GM19328 (cell line): ENCODE results near the gene OVCA2.

Experiments used
- ATAC-seq: cut with Tn5 transposase; IDR thresholded peaks from one replicate; pipeline ENCODE4 v1.9.1; 2021; ENCODE audit warnings: mild to moderate bottlenecking, moderate library complexity; ENCODE audit not compliant: unreplicated experiment

The OVCA2 gene

DNA sequence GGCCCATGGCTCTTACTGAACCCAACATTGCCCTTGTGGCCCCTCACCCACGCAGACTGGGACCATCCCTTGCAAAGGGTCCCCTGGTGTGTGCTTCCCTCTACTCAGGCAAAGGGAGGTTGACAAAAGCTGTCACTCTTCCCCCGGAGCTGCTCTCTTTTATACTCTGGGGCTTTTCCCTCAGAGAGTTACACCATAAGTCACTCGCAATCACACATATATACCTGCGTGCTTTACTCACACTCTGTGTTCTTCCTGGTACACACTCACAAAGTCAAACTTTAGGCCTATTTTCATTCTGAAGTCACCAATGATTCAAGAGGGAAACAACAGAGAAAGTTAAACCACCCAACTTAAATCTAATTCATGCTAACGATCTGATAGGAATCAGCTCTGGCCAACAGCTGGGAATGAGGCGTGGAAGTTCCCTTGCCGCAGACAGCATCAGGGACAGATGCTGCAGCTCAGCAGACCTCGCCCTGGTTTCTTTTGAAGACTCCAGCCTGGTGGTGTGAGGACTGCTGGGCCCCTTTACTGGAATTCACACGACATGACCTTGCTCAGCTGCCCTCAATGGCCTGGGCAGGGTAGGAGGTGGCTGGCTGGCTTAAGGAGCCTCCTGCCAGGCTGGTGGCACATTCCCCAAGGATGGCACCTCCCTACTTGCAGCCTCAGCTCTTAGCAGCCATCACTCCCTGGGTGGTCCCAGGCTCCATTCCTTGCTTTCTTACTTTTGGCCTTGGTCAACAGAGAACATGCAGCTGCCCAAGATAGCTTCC lies 40.4 kb downstream of the OVCA2 start:
- ATAC-seq = no peak

DNA sequence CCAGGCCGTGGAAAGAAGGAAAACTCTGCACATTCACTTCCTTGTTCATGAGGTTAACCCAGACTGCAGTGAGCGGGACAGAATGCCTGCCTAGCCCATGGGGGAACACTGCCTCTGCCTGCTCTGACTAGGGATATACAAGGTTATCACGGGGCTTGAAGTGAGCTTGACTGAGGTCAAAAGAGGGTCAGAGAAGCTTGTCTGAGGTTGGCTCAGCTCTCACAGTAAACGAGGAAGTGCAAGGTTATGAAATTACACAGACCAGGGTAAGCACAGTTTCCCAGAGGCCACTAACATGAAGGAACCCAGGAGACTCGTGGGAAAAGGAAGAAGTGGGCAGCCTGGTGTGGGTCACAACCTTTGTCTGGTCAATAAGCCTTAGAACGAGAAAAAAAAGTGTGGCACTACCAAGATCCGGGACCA lies 41.8 kb downstream of the OVCA2 start:
- ATAC-seq = peak; percentile 44

DNA sequence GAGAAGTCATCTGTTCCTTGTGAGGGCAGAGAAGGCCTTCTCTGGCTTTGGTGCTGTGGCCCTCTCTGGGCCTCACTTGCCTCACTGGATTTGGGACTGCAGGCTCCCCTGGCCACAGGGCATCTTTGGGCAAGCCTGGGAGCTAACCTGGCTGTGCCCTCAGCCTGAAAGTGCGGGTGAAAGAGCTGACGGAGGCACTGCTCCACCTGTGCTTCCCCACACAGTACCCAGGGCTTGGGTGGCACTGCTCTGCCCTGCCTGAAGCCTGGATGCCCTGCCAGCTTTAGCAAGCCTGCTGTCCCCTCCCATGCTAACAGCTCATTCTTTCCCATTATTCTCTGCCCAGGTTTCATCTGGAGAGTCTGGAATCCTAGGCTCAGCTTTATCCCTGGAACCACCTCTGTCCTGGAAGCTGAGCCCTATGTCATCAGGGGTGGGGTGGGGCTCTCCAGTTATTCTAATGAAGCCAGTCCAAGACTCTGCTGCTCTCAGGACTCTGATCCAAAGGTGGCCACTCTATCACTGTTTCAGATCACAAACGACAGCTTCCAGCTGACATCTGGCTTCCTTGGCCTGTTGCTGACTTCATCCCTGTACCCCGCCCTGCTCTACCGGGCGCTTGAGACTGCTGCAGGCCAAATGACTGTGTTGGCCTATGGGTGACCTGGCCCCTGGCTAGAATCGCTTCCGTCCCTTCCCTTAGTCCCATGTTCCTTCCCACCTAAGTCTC lies 42.4 kb downstream of the OVCA2 start:
- no peak for ATAC-seq

DNA sequence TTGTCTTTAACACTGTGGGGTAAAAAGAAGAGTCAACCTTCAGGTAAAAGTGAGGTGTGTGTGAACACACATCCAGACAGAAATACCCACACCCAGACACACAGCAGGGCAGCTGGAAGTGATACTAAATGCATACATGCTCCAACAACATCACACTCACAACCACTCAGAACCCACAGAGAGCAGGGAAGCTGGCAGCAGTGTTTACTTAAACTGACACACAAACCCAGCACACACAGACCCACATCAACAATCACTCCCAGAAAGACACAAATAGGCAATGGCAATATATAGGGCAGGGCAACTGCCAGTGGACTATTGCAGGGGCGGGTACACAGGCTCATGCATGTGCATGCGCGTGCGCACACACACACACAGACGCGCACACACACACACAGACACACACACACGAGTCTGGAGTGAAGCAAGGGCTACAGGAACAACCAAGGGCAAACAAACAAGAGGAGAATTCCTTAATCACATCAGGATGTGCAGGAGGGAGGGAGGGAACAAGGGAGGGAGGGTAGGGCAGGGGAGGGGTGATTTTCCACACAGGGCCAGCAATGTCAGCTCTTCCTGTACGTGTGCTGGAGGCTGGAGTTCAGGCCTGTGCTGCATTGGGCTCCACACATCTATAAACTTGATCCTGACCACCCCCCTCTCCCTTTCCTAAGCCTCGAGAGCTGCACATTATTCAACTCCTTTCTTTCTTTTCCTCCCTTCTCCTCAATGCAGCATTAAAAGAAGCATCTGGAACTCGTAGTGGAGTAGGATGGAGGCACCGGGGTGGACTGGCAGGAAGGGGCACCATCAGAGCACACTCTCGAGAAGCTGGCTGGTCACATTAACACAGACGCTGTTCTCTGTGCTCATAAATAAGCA lies 43.2 kb downstream of the OVCA2 start:
- ATAC-seq = no peak

DNA sequence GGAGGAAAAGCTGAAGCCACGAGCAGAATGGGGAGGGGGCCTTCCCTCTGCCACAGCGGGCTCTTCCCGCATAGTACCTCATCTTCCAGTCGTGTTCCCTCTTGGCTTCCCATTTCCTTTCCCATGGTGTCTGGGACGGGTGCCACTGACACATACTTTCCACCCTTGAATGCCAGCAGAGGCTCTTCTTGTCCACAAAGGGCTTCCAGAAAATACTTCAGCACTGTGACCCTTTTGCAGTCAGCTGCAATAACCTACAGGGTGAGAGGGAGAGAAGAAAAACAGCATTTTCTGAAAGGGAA lies 43.8 kb downstream of the OVCA2 start:
- ATAC-seq = no peak

DNA sequence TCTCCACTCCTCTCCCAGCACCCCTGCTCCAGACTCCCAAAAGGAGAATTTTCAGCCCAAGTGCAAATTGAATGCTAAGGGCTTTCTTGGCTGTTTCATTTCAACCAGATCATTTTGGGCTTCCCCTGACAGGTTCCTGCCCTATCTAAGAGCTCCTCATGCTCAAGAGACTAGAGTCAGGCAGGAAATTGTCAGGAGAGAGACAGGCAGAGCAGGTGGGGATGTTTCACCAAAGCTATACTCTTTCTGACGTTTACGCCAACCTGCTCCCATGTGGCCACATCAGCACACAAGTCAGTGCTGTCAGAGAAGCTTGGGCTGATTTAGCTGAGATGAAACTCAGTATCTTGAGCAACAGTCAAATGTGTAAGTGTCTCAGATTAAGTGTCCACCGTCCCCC lies 44.5 kb downstream of the OVCA2 start:
- ATAC-seq = no peak

DNA sequence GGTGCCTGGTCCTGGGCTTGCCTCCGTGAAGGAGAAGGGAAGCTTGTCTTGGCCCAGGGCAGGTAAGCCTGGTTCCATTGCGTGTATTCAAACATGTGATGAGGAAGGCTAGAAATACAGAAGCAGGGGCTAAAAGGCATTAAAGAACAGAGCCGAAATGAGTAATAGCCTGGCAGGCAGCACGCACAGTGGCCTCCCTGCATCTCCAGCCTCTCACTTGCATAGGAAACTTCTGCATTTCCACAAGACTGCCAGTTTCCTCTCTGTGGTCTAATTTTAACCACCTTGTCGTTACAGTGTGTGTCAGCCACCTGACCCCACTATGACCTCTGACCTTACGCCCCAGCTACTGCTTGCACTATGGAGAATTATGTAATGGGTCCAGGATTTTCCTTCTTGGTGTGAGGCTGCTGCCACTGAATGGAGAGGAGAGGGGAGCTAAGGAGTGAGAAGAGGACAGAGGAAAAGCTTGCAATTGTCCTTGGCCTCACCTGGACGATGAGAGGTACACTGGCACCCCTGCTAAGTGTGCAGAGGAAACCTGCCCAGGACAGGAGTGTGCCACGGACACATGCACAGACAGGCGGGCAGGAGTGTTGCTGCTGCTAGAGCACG lies 45.9 kb downstream of the OVCA2 start:
- no peak for ATAC-seq

DNA sequence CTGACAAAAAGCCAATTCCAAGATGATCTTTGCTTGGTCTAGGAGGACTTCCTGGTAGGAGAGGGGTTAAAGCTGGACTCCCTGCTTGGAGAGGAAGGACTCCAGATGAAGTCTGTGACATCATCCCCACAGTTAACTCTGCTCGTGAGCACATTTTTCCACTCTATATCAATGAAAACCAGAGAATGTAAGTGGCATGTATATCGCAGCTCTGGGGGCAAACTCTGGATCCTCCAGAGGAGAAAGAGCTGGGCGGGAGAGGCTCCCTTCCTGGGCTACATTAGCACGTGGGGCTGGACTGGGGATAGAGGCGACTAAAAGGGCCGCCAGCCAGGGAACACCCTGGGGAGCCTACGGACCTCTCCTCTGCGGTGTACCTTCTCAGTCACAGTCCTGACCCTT lies 47.2 kb downstream of the OVCA2 start:
- peak; percentile 18 for ATAC-seq

DNA sequence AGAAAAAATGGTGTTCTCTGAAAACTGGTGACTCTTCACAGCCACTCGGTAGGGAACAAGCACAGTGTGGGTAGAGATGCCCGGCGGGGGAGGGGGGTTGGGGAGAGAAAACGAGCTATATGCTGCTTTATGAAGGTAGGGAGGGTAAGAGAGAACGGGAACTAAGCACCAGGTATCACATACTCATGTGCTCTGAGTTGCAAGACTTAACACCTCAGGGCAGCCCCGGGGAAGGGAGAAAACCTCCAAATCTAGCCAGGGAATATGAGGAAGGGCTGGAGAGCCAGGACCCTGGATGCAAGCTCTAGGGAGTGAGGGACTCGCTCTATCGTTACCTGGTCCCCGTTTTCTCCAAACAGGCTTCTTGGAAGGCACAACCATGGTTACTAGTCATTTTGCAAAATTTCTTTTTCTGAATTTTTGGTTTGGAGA lies 48.4 kb downstream of the OVCA2 start:
- no peak for ATAC-seq

DNA sequence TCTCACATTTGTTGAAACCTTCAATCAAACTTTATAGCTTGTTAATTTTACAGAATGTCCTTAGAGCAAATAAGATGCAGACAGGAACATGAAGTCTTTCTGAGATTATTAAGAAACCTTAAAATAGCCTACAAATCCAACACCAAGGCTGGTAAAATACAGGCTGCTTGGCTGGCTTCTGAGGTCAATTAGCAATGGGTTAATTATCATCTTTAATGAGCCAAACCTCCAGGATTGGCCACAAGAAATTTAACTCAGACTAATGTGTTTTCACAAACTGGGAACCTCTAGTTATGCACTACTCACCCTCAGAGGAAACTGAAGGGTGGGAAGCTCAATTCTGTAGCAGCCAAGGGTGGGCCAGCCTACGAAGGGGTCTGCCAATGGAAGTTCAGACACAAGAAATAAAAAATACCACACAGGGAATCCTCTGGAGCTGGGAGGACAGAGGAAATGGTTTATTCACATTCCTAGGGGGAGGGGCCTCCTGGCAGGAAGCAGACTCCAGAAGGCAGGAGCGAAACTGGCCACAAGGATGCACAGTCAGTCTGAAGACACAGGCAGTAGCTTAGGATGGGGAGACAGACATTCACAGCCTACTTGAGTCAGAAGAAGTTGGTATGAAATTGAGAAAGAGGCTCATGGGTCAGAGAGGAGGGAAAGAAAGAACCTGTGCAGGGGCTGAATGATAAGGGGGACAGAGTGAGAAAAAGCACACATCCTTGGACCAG lies 49.1 kb downstream of the OVCA2 start:
- no peak for ATAC-seq

DNA sequence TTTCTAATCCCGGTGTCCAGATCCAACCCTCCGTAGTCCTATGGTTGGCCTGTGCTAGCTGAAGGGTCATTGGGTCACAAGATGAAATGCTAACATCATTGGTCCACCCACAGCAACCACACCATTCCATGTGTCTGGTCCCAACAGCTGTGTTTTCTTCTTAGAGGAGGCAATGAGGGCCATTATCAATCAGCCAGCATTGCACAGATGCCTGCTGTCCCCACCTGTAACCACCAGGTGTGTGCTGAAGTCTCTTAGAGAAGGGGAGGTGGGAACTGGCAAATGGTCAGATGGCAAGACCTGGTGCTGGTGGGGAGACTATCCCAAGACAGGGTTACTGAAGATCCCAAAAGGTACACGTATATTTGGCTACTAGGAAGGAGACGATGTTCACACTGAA lies 50.4 kb downstream of the OVCA2 start:
- ATAC-seq = no peak
